HepG2 (cell line): ENCODE results near the gene CCDC85C. TPM values are rescaled to one million over a fixed set of nuclear protein-coding genes. Genes with fewer than 3 reads are reported as not detected.

Experiments
- ATAC-seq: fragments of 200-7000 bp; cut with Tn5 transposase; 3 replicates; pipeline ENCODE4 v1.9.1; 2020; ENCODE audit warnings: mild to moderate bottlenecking, moderate library complexity
- BruUV-seq: library from RNA; stranded (reverse); fragments of 400-500 nt; replicated peaks from 2 replicates; lab custom pipeline; 2021; lab: Mats Ljungman, UMichigan
- CTCF ChIA-PET: fragments of 300-600 bp; formaldehyde crosslinking; extraction: SDS; loops from one replicate; lab custom pipeline; 2021; ENCODE audit warnings: low total read pairs, inconsistent platforms, low intra/inter-chr PET ratio; lab: Yijun Ruan, JAX
- POLR2A ChIA-PET: fragments of 350-600 bp; sonication (Branson Sonifier 250); formaldehyde crosslinking; loops from one replicate; lab custom pipeline; 2020; ENCODE audit warnings: antibody characterized with exemption, inconsistent platforms; lab: Yijun Ruan, JAX
- DNase-seq: peaks from one replicate; pipeline ENCODE4 v3.0.0-alpha.2; 2015; ENCODE audit warnings: low spot score
- FAIRE-seq: peaks from 3 replicates; lab custom pipeline; 2011; peaks lifted over from hg19 to GRCh38; lab: Jason Lieb, UNC
- H2AFZ ChIP-seq: one replicate; pipeline ENCODE4 v1.6.1; 2011; ENCODE audit warnings: low read length, inconsistent platforms
- H3K27ac ChIP-seq: fragments of 300-600 bp; 3 replicates; pipeline ENCODE4 v1.8.0; 2011; ENCODE audit warnings: mixed run types, mild to moderate bottlenecking, mixed read lengths, low read length, inconsistent platforms; ENCODE audit not compliant: insufficient read depth; ENCODE audit errors: extremely low read length
- H3K27me3 ChIP-seq, 2 experiments: fragments of 200-600 bp in 1 of 2; 2 replicates in 1 of 2; 3 replicates in 1 of 2; pipeline versions ENCODE4 v1.6.0 to v1.8.0; 2011; ENCODE audit warnings: low read length in 2 of 2, mild to moderate bottlenecking in 2 of 2, moderate library complexity in 2 of 2, inconsistent platforms in 1 of 2; ENCODE audit not compliant: insufficient read depth in 2 of 2, control insufficient read depth in 1 of 2
- H3K36me3 ChIP-seq, 2 experiments: fragments of 200-600 bp in 1 of 2; replicated peaks in 1 of 2; 2 replicates in 1 of 2; 3 replicates in 1 of 2; pipeline versions ENCODE4 v1.5.1 to v1.8.0; 2011; ENCODE audit warnings: low read length in 2 of 2, inconsistent platforms in 1 of 2; ENCODE audit not compliant: insufficient read depth in 2 of 2, control insufficient read depth in 1 of 2
- H3K4me1 ChIP-seq: 2 replicates; pipeline ENCODE4 v1.5.1; 2012; ENCODE audit warnings: low read length, inconsistent platforms; ENCODE audit not compliant: insufficient read depth
- H3K4me2 ChIP-seq: 2 replicates; pipeline ENCODE4 v1.6.0; 2011; ENCODE audit warnings: low read depth, low read length, inconsistent platforms
- H3K4me3 ChIP-seq, 3 experiments: fragments of 200-600 bp in 1 of 3; sonication (generic), shearing (Covaris generic) in 1 of 3; replicated peaks in 1 of 3; 2 replicates each; pipeline ENCODE4 v1.5.1; 2011 to 2016; ENCODE audit warnings: low read length in 3 of 3, inconsistent platforms in 2 of 3, low read depth in 2 of 3, mild to moderate bottlenecking in 2 of 3, control low read depth in 1 of 3, mixed read lengths in 1 of 3; ENCODE audit not compliant: insufficient read depth in 1 of 3
- H3K79me2 ChIP-seq: one replicate; pipeline ENCODE4 v1.6.1; 2011; ENCODE audit warnings: low read length, inconsistent platforms; ENCODE audit not compliant: insufficient read depth
- H3K9ac ChIP-seq: 2 replicates; pipeline ENCODE4 v1.6.0; 2011; ENCODE audit warnings: mild to moderate bottlenecking, low read depth, low read length, inconsistent platforms; ENCODE audit not compliant: insufficient read depth
- H3K9me3 ChIP-seq: 2 replicates; pipeline ENCODE4 v1.5.1; 2012; ENCODE audit warnings: mild to moderate bottlenecking, low read length
- H4K20me1 ChIP-seq: 2 replicates; pipeline ENCODE4 v1.6.0; 2011; ENCODE audit warnings: inconsistent platforms, mild to moderate bottlenecking, low read length, moderate library complexity; ENCODE audit not compliant: insufficient read depth
- DR1 ChIP-seq: sonication (generic); formaldehyde crosslinking; IDR thresholded peaks from 2 replicates; pipeline ENCODE4 v1.8.0; 2021; ENCODE audit warnings: mild to moderate bottlenecking, missing genetic modification reagents, inconsistent platforms
- HNF4A ChIP-seq: sonication (generic); formaldehyde crosslinking; IDR thresholded peaks from 2 replicates; pipeline ENCODE4 v1.4.0; 2020; ENCODE audit warnings: missing genetic modification reagents
- SIN3A ChIP-seq: IDR thresholded peaks from 2 replicates; pipeline ENCODE4 v1.6.1; 2011; ENCODE audit warnings: low read depth, mild to moderate bottlenecking, control low read depth, low read length, borderline replicate concordance
- SUZ12 ChIP-seq: fragments of 150-350 bp; IDR thresholded peaks from 2 replicates; pipeline ENCODE4 v1.6.1; 2014; ENCODE audit warnings: low read depth, low read length
- ZHX1 ChIP-seq: sonication (generic); formaldehyde crosslinking; IDR thresholded peaks from 2 replicates; pipeline ENCODE4 v1.8.1; 2022; ENCODE audit warnings: low read depth, mild to moderate bottlenecking, missing genetic modification reagents
- ZNF572 ChIP-seq: sonication (generic); formaldehyde crosslinking; IDR thresholded peaks from 2 replicates; pipeline ENCODE4 v1.5.1; 2020; ENCODE audit warnings: mild to moderate bottlenecking, missing genetic modification reagents
- ZNF629 ChIP-seq: sonication (generic); formaldehyde crosslinking; conservative IDR thresholded peaks from 2 replicates; pipeline ENCODE4 v1.5.0; 2020; ENCODE audit warnings: missing genetic modification reagents
- ZNF670 ChIP-seq: sonication (generic); formaldehyde crosslinking; IDR thresholded peaks from 2 replicates; pipeline ENCODE4 v1.8.0; 2022; ENCODE audit warnings: mild to moderate bottlenecking, missing genetic modification reagents, borderline replicate concordance
- WGBS: methylation state at CpG from one replicate; pipeline ENCODE4 v1.1.6; 2017; ENCODE audit warnings: low lambda C conversion rate; 5-methylcytosine and 5-hydroxymethylcytosine counted together
- in situ Hi-C: cut with HindIII; loops from 2 replicates; pipeline ENCODE4 v1.10.0; 2017; ENCODE audit warnings: low pct_unique_long_range_greater_than_20kb; ENCODE audit not compliant: extremely low pct_ligation_motif_present
- intact Hi-C: fragments of 100-400 bp; cut with micrococcal nuclease; formaldehyde crosslinking; loops from one replicate; pipeline ENCODE4 v1.10.0; 2022; ENCODE audit not compliant: unreplicated experiment
- polyA plus RNA-seq, 8 experiments: library from polyadenylated mRNA; depleted of rRNA in 3 of 8; stranded (reverse) in 7 of 8; unstranded in 1 of 8; fragments of >200 nt; fragmentation: Illumina TruSeq in 4 of 8; extraction: Trizol in 4 of 8; gene quantifications; 2 replicates each; pipeline versions ENCODE4 v1.2.1 to v1.2.3, GENCODE V29; 2011 to 2016; ENCODE audit warnings: low read depth in 4 of 8, missing spikeins in 1 of 8, mixed read lengths in 1 of 8; ENCODE audit not compliant: insufficient read depth in 1 of 8
- total RNA-seq, 5 experiments: library from RNA; depleted of rRNA; stranded (reverse); fragments of >200 nt; fragmentation: Illumina TruSeq; extraction: Trizol; gene quantifications; 2 replicates each; pipeline ENCODE4 v1.2.3, GENCODE V29; 2016; ENCODE audit warnings: low read depth in 1 of 5
- TF ChIP-seq, protein P1 (sequence below): sonication (generic); formaldehyde crosslinking; IDR thresholded peaks from 2 replicates; pipeline ENCODE4 v1.5.1; 2020; ENCODE audit warnings: mild to moderate bottlenecking, missing genetic modification reagents, borderline replicate concordance

The CCDC85C gene
- total and polyA plus RNA-seq, 2 of the 13 experiments (the other 11 are each of a cell fraction or from before 2014, with no cell fraction given), result 18.8 to 43.8 TPM

- TF ChIP-seq, protein P1, sequence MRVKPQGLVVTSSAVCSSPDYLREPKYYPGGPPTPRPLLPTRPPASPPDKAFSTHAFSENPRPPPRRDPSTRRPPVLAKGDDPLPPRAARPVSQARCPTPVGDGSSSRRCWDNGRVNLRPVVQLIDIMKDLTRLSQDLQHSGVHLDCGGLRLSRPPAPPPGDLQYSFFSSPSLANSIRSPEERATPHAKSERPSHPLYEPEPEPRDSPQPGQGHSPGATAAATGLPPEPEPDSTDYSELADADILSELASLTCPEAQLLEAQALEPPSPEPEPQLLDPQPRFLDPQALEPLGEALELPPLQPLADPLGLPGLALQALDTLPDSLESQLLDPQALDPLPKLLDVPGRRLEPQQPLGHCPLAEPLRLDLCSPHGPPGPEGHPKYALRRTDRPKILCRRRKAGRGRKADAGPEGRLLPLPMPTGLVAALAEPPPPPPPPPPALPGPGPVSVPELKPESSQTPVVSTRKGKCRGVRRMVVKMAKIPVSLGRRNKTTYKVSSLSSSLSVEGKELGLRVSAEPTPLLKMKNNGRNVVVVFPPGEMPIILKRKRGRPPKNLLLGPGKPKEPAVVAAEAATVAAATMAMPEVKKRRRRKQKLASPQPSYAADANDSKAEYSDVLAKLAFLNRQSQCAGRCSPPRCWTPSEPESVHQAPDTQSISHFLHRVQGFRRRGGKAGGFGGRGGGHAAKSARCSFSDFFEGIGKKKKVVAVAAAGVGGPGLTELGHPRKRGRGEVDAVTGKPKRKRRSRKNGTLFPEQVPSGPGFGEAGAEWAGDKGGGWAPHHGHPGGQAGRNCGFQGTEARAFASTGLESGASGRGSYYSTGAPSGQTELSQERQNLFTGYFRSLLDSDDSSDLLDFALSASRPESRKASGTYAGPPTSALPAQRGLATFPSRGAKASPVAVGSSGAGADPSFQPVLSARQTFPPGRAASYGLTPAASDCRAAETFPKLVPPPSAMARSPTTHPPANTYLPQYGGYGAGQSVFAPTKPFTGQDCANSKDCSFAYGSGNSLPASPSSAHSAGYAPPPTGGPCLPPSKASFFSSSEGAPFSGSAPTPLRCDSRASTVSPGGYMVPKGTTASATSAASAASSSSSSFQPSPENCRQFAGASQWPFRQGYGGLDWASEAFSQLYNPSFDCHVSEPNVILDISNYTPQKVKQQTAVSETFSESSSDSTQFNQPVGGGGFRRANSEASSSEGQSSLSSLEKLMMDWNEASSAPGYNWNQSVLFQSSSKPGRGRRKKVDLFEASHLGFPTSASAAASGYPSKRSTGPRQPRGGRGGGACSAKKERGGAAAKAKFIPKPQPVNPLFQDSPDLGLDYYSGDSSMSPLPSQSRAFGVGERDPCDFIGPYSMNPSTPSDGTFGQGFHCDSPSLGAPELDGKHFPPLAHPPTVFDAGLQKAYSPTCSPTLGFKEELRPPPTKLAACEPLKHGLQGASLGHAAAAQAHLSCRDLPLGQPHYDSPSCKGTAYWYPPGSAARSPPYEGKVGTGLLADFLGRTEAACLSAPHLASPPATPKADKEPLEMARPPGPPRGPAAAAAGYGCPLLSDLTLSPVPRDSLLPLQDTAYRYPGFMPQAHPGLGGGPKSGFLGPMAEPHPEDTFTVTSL (CRISPR knock-in tag), result no peak
- TF ChIP-seq DR1 (CRISPR knock-in tag) (no peak), ZNF670 (CRISPR knock-in tag) (no peak)
- TF ChIP-seq, all 625 proteins: peak for 0
Observed at GRCh38 chr14:99467336-99468078, 136.5 kb downstream of the CCDC85C start (continued).

GRCh38 chr14:99466758-99467157, 137.2 kb downstream of the CCDC85C start:
- Histone ChIP-seq H3K27me3 (no peaks in the 10 kb centered on the region), H3K27ac (no peak overlapping the region), H3K79me2 (peaks cover 55% of the 10 kb centered on the region), H3K36me3 (peaks cover 3 to 27% of the 10 kb centered on the region in 2 experiments), H4K20me1 (peaks cover 5% of the 10 kb centered on the region), H2AFZ (no peak overlapping the region), H3K9me3 (no peaks in the 10 kb centered on the region), H3K4me3 (no peak overlapping the region), H3K4me2 (peak overlapping the region; percentile 26; the same call in 1 of the 2 replicates), H3K4me1 (peaks cover 41% of the 10 kb centered on the region), H3K9ac (no peak overlapping the region)
- FAIRE-seq, result peak; percentile 8
- ChIA-PET CTCF (no interaction called here), POLR2A (no interaction called here)
- no TSS peak for BruUV-seq
- intact Hi-C loops (no loop called here), in situ Hi-C loops (no loop called here)
- TF ChIP-seq HNF4A (peak; percentile 56), SUZ12 (no peak), ZNF572 (CRISPR knock-in tag) (no peak), SIN3A (no peak), ZNF629 (CRISPR knock-in tag) (peak; percentile 73), ZHX1 (CRISPR knock-in tag) (no peak)
- peak; percentile 39; the same call in 1 of the 3 replicates for ATAC-seq
- DNase-seq, result no peak
- WGBS, result 65% methylated on average over 3 of the region's 3 CpGs
